HG03095 (cell line): Measurements from ENCODE around the gene CRYGS.
"Not testable (repeated sequence)": the region's sequence is repeated elsewhere in the genome, so short reads cannot be mapped to it uniquely, and the experiment has no call there.

Experiments
- ATAC-seq: cut with Tn5 transposase; IDR thresholded peaks from one replicate; pipeline ENCODE4 v1.9.1; 2021; ENCODE audit warnings: moderate library complexity; ENCODE audit not compliant: unreplicated experiment

CRYGS gene

GRCh38 chr3:186544281-186544680 lies at the start of gene CRYGS:
Gene CRYGS (minus strand): TSS chr3:186544380. CDS start chr3:186544326, 54 bp downstream.
- ATAC-seq = no peak

DNA sequence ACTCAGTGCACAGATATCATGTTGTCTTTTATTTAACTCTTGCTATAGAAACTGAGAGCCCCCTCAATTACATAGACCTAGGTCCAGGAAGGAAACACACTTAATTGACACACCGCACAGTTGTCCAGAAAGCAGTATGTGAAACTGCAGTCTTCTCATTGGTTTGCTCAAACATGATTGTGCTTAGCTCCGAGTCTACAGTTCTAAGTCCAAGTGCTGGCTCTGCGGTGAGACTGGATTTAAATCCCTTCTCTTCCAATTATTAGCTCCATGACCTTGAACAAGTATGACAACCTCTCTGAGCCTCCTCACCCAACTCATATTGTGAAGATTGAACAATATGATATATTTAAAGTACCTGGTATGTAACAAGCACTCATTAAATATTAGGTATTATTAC lies 49.7 kb upstream of the CRYGS start:
- no peak for ATAC-seq

GRCh38 chr3:186592682-186593081 lies 48.5 kb upstream of the CRYGS start:
- no peak for ATAC-seq

DNA sequence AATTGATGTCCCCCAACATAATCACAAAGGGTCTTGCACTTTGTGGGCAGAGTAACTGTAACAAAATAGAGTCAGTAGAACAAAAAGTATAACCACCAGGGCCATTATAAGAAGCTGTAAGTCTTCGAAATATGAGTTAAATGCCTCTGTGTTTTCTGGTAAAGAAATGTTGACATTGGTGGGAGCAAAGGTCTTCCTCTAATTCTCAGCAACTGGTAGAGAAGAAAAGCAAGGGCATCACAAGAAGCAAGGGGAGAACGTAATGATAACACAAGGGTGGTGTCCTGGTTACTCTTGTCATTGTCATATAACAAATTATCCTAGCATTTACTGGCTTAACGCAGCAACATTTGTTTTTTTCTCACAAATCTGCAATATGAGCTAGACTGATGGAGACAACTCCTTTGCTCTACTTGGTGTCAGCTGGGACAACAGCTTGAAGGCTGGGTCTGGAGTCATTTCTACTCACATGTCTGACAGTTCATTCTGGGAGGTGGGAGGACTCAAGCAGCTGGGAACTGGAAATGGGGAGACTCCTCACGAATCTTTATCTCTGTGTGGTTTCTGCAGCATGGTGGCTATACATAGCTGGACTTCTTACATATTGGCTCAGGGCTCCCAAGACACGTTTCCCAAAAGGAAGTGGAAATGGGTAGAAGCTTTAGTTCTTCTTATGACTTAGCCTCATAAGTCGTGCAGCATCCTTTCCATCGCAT lies 46.6 kb upstream of the CRYGS start:
- ATAC-seq = no peak

DNA sequence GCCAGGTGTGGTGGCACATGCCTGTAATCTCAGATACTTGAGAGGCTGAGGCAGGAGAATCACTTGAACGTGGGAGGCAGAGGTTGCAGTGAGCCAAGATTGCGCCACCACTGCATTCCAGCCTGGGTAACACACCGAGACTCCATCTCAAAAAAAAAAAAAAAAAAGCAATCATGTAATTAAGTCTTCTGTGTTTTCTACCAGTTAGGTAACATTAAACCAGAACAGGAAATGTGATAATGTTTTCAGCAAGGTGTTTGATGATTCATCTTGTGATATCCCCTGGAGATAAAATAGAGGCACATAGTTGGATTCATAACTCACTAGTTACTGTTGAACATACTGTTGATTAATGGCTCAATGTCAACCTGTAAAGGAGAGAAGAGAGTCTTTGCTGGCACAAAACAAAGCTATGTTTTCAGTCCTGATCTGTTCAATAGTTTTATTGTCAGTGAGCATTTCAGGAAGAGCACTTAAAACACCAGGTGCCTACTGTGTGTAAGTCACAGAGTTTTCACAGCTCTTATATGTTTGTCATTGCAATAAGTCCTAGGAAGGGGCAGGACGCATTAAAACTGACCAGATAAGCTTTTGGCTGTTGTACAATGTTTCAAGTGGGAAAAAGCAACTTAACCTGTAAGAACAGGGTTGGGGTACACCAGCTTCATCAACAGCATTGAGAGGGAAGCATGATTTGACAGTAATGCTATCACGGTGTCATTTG lies 45.8 kb upstream of the CRYGS start:
- ATAC-seq = no peak

- ATAC-seq = no peak
These were observed 44.9 kb upstream of the CRYGS start for GRCh38 chr3:186589121-186589520.

- no peak for ATAC-seq
These were observed 44.5 kb upstream of the CRYGS start for GRCh38 chr3:186588632-186589031.

- no peak for ATAC-seq
These were observed 43.0 kb upstream of the CRYGS start for GRCh38 chr3:186587183-186587582.

DNA sequence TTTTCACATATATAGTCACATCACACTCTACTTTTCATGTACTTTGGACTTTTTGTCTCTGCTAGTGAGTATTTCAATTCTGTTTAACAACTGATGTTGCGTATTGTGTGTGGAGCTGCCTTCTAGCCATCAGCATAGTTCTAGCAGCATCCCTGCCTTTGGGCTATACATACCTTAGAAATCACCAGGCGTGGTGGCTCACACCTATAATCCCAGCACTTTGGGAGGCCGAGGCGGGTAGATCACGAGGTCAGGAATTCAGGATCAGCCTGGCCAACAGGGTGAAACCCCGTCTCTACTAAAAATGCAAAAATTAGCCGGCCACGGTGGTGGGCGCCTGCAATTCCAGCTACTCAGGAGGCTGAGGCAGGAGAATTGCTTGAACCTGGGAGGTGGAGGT lies 42.1 kb upstream of the CRYGS start:
- ATAC-seq = not testable (repeated sequence)

GRCh38 chr3:186583831-186584230 lies 39.7 kb upstream of the CRYGS start:
- ATAC-seq = no peak

DNA sequence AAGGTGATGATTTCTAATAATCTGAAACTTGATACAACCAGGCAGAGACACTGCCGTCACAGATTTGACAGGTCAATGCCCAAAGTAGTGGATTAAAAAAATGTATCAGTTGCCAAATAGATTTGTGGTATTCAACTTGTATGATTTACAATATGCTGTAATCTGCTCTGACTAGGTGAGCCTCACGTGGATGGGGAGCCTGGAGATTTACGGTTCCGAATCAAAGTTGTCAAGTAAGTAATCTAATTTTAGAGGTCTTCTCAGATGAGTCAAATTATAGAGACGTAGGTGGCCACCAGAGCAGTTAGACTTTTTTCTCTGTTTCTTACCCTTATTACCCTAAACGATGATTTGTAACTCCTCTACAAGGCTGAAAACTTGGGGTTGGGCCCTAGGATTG lies 38.4 kb upstream of the CRYGS start:
- no peak for ATAC-seq

DNA sequence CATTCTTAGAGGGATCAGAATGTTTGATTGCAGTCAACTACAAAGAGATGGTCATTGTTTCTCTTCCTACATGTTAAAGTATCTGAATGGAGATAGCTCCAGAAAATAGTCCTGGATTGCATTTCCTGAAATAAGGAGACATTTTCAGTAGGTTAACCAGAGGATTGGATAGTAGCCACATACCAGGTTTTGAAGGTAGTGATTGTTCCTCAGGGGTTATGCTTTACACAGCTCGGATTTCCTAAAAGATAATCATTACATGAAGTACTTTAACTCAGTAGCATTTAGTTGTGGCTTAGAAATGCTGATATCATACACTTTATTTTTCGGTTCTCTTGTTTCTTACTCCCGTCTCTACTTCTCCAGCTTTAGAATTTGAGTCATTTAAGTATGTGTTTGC lies 36.6 kb upstream of the CRYGS start:
- no peak for ATAC-seq

DNA sequence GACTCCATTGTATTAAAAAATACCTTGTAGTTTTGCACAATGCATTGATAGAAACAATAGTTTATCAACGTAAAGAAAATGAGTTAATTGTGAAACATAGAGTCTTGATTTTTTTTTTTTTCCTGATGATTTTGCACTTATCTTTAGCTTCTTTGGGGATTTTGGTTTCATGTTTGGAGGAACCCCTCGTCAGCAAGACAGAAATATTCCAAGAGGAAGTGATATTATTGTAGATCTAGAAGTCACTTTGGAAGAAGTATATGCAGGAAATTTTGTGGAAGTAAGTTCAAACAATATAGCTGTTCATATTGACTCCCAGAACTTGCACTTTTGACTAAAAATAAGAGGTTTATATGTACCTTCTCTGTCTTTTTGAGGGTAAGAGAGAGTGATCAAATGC lies 33.3 kb upstream of the CRYGS start:
- no peak for ATAC-seq

GRCh38 chr3:186571644-186572013 lies 27.4 kb upstream of the CRYGS start:
- ATAC-seq = no peak

- no peak for ATAC-seq
These were observed 26.9 kb upstream of the CRYGS start for GRCh38 chr3:186570941-186571643.

DNA sequence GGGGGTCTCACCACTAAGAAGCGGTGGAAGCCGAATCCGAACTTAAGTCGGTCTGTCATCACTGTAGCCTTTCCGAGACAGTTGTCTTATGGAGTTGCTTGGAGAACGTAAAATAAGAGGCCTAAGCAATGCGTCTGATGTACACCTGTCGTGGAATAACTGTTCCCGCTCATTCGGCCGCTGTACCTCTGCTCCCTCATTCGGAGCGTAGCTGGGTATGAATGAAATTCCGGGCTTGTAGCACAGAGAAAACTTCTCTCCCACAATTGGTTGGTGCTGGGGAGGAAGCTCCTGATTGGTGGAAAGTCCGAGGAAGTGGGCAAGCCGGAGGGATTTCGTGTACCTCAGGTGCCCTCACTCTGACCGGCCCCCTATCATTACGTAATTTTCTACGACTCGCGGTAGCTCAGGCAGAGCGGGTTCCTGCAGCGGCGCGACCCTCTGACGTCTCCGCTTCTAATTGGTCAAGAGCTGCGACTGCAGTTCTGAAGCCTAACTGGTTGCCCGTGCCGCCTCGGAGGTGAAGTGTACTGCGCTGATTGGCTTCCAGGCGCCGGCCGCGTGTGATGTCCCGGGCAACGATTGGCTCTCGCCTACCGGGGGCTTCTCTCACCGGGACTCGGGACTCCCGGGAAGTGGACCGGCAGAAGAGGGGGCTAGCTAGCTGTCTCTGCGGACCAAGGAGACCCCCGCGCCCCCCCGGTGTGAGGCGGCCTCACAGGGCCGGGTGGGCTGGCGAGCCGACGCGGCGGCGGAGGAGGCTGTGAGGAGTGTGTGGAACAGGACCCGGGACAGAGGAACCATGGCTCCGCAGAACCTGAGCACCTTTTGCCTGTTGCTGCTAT lies 26.1 kb upstream of the CRYGS start, which contains the start of gene DNAJB11:
Gene DNAJB11 (plus strand): TSS at position 625 of the 845 bp plus-strand sequence. CDS start 178 bp downstream, at position 803.
- peak; percentile 84 for ATAC-seq

GRCh38 chr3:186569779-186570095 lies 25.6 kb upstream of the CRYGS start:
- ATAC-seq = no peak

DNA sequence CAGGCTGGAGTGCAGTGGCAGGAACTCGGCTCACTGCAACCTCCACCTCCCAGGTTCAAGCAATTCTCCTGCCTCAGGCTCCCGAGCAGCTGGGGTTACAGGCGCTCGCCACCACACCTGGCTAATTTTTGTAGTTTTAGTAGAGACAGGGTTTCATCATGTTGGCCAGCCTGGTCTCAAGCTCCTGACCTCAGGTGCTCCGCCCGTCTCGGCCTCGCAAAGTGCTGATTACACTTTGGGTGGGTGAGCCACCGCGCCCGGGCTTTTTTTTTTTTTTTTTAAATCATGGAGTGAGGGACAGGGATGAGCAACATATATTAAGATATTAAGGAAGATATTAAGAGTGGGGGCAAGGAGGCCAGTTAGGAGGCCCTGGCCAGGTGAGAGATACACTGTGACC lies 25.2 kb upstream of the CRYGS start:
- ATAC-seq = not testable (repeated sequence)

GRCh38 chr3:186567072-186567921 lies 23.1 kb upstream of the CRYGS start, which contains the start of gene TBCCD1:
Gene TBCCD1 (minus strand): TSS chr3:186567339. CDS start chr3:186564329, 3,010 bp downstream.
- ATAC-seq = peak; percentile 45

GRCh38 chr3:186566772-186567071 lies 22.5 kb upstream of the CRYGS start:
- ATAC-seq = no peak
